HG02678 (cell line): Measurements from ENCODE around the gene TFDP1.
"Not testable (repeated sequence)": the region's sequence is repeated elsewhere in the genome, so short reads cannot be mapped to it uniquely, and the experiment has no call there.

Experiments used
- ATAC-seq: cut with Tn5 transposase; IDR thresholded peaks from one replicate; pipeline ENCODE4 v1.9.1; 2021; ENCODE audit warnings: mild to moderate bottlenecking, moderate library complexity; ENCODE audit not compliant: unreplicated experiment

The TFDP1 gene

GRCh38 chr13:113550453-113550852 is 34.1 kb upstream of the TFDP1 start:
- no peak for ATAC-seq

- no peak for ATAC-seq
Observed at GRCh38 chr13:113551081-113552000, 33.2 kb upstream of the TFDP1 start.

- no peak for ATAC-seq
Observed at GRCh38 chr13:113552079-113552478, 32.5 kb upstream of the TFDP1 start.

- ATAC-seq: no peak
Observed at GRCh38 chr13:113552786-113553434, 31.6 kb upstream of the TFDP1 start.

- ATAC-seq: no peak
Observed at GRCh38 chr13:113553511-113554332, 30.8 kb upstream of the TFDP1 start.

GRCh38 chr13:113554333-113554700 is 30.2 kb upstream of the TFDP1 start:
- ATAC-seq: no peak

GRCh38 chr13:113555141-113555540 is 29.4 kb upstream of the TFDP1 start:
- ATAC-seq: no peak

- ATAC-seq: no peak
Observed at GRCh38 chr13:113557013-113557412, 27.5 kb upstream of the TFDP1 start.

GRCh38 chr13:113558461-113558860 is 26.1 kb upstream of the TFDP1 start:
- no peak for ATAC-seq

GRCh38 chr13:113559061-113559460 is 25.5 kb upstream of the TFDP1 start:
- no peak for ATAC-seq

GRCh38 chr13:113559901-113560644 is 24.5 kb upstream of the TFDP1 start:
- no peak for ATAC-seq

GRCh38 chr13:113560645-113561416 is 23.7 kb upstream of the TFDP1 start:
- no peak for ATAC-seq

- no peak for ATAC-seq
Observed at GRCh38 chr13:113561417-113562084, 23.0 kb upstream of the TFDP1 start.

- peak; percentile 54 for ATAC-seq
Observed at GRCh38 chr13:113562085-113562749, 22.3 kb upstream of the TFDP1 start.

- no peak for ATAC-seq
Observed at GRCh38 chr13:113562844-113563243, 21.7 kb upstream of the TFDP1 start.

- not testable (repeated sequence) for ATAC-seq
Observed at GRCh38 chr13:113563511-113563910, 21.0 kb upstream of the TFDP1 start.

GRCh38 chr13:113564331-113565023 is 20.1 kb upstream of the TFDP1 start:
- ATAC-seq: no peak

- ATAC-seq: no peak
Observed at GRCh38 chr13:113565526-113566226, 18.9 kb upstream of the TFDP1 start.
